Keratinocyte (primary cell): ENCODE measurements around the gene EPB41L4B.
A peak's percentile ranks its signal among the peaks of the same experiment; 100 is the strongest.

Experiments used
- EZH2 ChIP-seq: IDR thresholded peaks from one replicate; pipeline ENCODE4 v1.6.1; 2012; ENCODE audit warnings: inconsistent platforms, mild to moderate bottlenecking, low read length, moderate library complexity
- TF ChIP-seq, protein P1 (sequence below), 3 experiments: IDR thresholded peaks in 1 of 3; conservative IDR thresholded peaks in 1 of 3; optimal IDR thresholded peaks in 1 of 3; 2 replicates in 2 of 3; 3 replicates in 1 of 3; pipeline versions ENCODE3 to v1.5.1; 2011; ENCODE audit warnings: low read length in 3 of 3, mild to moderate bottlenecking in 3 of 3, moderate library complexity in 2 of 3, control low read depth in 1 of 3, inconsistent platforms in 1 of 3; ENCODE audit not compliant: insufficient read depth in 2 of 3; ENCODE audit errors: extremely low read depth in 1 of 3

DNA sequence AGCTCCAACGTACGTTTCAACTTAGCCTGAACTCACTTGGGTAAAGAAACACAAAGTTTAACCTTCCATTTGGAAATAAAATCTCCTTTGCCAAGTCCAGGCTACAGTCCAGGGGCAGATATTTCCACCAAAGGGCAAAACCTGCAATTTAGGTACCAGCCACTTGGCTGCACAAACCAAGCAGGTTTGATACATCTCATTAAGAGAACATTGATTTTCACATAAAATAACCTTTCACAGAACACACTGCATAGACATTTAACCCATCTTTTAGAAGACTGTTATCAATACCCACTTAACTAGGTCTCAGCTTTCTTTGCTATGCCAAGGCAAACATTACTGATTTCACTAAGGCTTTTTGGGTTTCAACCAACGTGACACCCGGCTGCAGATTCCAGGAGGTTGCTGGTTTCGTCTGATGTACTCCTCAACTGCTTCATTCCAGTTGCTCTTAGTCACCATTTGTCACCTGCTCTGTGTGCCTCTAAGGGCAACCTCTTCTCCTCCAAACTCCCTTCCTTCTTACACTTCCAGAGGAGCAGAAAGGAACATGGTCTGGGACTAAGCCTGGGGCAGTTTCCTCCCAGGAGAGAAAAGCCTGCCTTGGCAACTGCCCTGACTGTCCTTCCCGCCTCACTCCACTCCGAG lies 67.1 kb downstream of the EPB41L4B start:
- TF ChIP-seq, protein P1, sequence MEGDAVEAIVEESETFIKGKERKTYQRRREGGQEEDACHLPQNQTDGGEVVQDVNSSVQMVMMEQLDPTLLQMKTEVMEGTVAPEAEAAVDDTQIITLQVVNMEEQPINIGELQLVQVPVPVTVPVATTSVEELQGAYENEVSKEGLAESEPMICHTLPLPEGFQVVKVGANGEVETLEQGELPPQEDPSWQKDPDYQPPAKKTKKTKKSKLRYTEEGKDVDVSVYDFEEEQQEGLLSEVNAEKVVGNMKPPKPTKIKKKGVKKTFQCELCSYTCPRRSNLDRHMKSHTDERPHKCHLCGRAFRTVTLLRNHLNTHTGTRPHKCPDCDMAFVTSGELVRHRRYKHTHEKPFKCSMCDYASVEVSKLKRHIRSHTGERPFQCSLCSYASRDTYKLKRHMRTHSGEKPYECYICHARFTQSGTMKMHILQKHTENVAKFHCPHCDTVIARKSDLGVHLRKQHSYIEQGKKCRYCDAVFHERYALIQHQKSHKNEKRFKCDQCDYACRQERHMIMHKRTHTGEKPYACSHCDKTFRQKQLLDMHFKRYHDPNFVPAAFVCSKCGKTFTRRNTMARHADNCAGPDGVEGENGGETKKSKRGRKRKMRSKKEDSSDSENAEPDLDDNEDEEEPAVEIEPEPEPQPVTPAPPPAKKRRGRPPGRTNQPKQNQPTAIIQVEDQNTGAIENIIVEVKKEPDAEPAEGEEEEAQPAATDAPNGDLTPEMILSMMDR (optimal IDR thresholded peaks at IDR 0.05 in 1 of 3, IDR thresholded peaks at IDR 0.05 in 1 of 3, conservative IDR thresholded peaks at IDR 0.05 in 1 of 3; ENCODE audit: extremely low read depth in 1 of 3, insufficient read depth in 2 of 3, low read length in 3 of 3): peak in 1 of 3 experiments; percentile 10
- TF ChIP-seq EZH2: no peak
